Neural cell (in vitro differentiated cells): ENCODE results near the gene SPTBN1. TPM values are rescaled to one million over a fixed set of nuclear protein-coding genes. Genes with fewer than 3 reads are reported as not detected.

Experiments
- H2AFZ ChIP-seq: fragments of 200-600, 300-800 bp; sonication (generic), shearing (Covaris generic); 2 replicates; pipeline ENCODE4 v1.6.0; 2014; ENCODE audit warnings: low read depth, mild to moderate bottlenecking, antibody characterized with exemption, low read length, moderate library complexity
- H3F3A ChIP-seq: fragments of 200-600 bp; shearing (Covaris generic); 2 replicates; pipeline ENCODE4 v1.6.1; 2016; ENCODE audit warnings: mild to moderate bottlenecking, moderate library complexity, mixed read lengths, antibody characterized with exemption, low read length; ENCODE audit not compliant: insufficient read depth, poor library complexity, severe bottlenecking
- H3K27ac ChIP-seq: fragments of 200-600, 300-800 bp; sonication (generic), shearing (Covaris generic); 2 replicates; pipeline ENCODE4 v1.5.1; 2014; ENCODE audit warnings: mild to moderate bottlenecking, low read length, moderate library complexity
- H3K27me3 ChIP-seq: fragments of 300-800, 200-600 bp; sonication (generic), shearing (Covaris generic); 2 replicates; pipeline ENCODE4 v1.6.0; 2014; ENCODE audit warnings: mild to moderate bottlenecking, low read depth, low read length, moderate library complexity; ENCODE audit not compliant: insufficient read depth
- H3K36me3 ChIP-seq: fragments of 300-800, 200-600 bp; sonication (generic), shearing (Covaris generic); 2 replicates; pipeline ENCODE4 v1.5.1; 2014; ENCODE audit warnings: mild to moderate bottlenecking, antibody characterized with exemption, low read length, moderate library complexity; ENCODE audit not compliant: insufficient read depth
- H3K4me2 ChIP-seq: fragments of 300-800, 200-600 bp; sonication (generic), shearing (Covaris generic); 2 replicates; pipeline ENCODE4 v1.6.0; 2014; ENCODE audit warnings: mild to moderate bottlenecking, low read length
- H3K4me3 ChIP-seq: fragments of 300-800, 200-600 bp; sonication (generic), shearing (Covaris generic); 2 replicates; pipeline ENCODE4 v1.5.1; 2014; ENCODE audit warnings: mild to moderate bottlenecking, low read length, moderate library complexity
- H3K79me2 ChIP-seq: fragments of 200-600 bp; shearing (Covaris generic); replicated peaks from 2 replicates; pipeline ENCODE4 v1.6.0; 2014; ENCODE audit warnings: mild to moderate bottlenecking, low read length, moderate library complexity; ENCODE audit not compliant: insufficient read depth
- H3K9ac ChIP-seq: fragments of 300-800, 200-600 bp; sonication (generic), shearing (Covaris generic); 2 replicates; pipeline ENCODE4 v1.6.1; 2016; ENCODE audit warnings: mild to moderate bottlenecking, low read length, mixed read lengths
- H3K9me2 ChIP-seq: fragments of 200-600 bp; shearing (Covaris generic); 2 replicates; pipeline ENCODE4 v1.6.1; 2016; ENCODE audit warnings: mild to moderate bottlenecking, low read length, mixed read lengths; ENCODE audit not compliant: insufficient read depth
- H3K9me3 ChIP-seq: fragments of 200-600, 300-800 bp; sonication (generic), shearing (Covaris generic); 2 replicates; pipeline ENCODE4 v1.6.1; 2016; ENCODE audit warnings: mild to moderate bottlenecking, mixed run types, low read length, moderate library complexity, mixed read lengths
- H4K20me1 ChIP-seq: fragments of 200-600 bp; shearing (Covaris generic); 2 replicates; pipeline ENCODE4 v1.6.1; 2016; ENCODE audit warnings: mild to moderate bottlenecking, mixed run types; ENCODE audit not compliant: insufficient read depth
- EP300 ChIP-seq: fragments of 450-650 bp; conservative IDR thresholded peaks from 2 replicates; pipeline ENCODE4 v1.6.1; 2014; ENCODE audit warnings: antibody characterized with exemption, mild to moderate bottlenecking, moderate library complexity; ENCODE audit not compliant: poor library complexity, severe bottlenecking
- EZH2 ChIP-seq: fragments of 200-600, 300-800 bp; shearing (Covaris generic), sonication (generic); IDR thresholded peaks from 2 replicates; pipeline ENCODE4 v1.6.1; 2014; ENCODE audit warnings: antibody characterized with exemption, low read length, borderline replicate concordance, mild to moderate bottlenecking; ENCODE audit not compliant: insufficient read depth, poor library complexity, severe bottlenecking
- MXI1 ChIP-seq: fragments of 450-650 bp; conservative IDR thresholded peaks from 2 replicates; pipeline ENCODE4 v1.6.1; 2014; ENCODE audit warnings: antibody characterized with exemption, mild to moderate bottlenecking; ENCODE audit not compliant: poor library complexity, severe bottlenecking
- POLR2AphosphoS5 ChIP-seq: IDR thresholded peaks from 2 replicates; pipeline ENCODE4 v1.6.1; 2012
- RAD21 ChIP-seq: fragments of 450-650 bp; conservative IDR thresholded peaks from 2 replicates; pipeline ENCODE4 v1.6.1; 2014; ENCODE audit warnings: antibody characterized with exemption, mild to moderate bottlenecking, moderate library complexity
- SMC3 ChIP-seq: fragments of 450-650 bp; conservative IDR thresholded peaks from 2 replicates; pipeline ENCODE4 v1.6.1; 2014; ENCODE audit warnings: antibody characterized with exemption, mild to moderate bottlenecking, moderate library complexity; ENCODE audit not compliant: poor library complexity
- TAF1 ChIP-seq: IDR thresholded peaks from 2 replicates; pipeline ENCODE4 v1.6.1; 2012; ENCODE audit warnings: low read depth
- polyA plus RNA-seq: library from polyadenylated mRNA; depleted of rRNA; stranded (reverse); fragments of >200 nt; gene quantifications from 2 replicates; pipeline ENCODE4 v1.2.3, GENCODE V29; 2014
- TF ChIP-seq, protein P1 (sequence below): IDR thresholded peaks from 2 replicates; pipeline ENCODE4 v1.6.1; 2012; ENCODE audit warnings: borderline replicate concordance
- TF ChIP-seq, protein P2 (sequence below): fragments of 450-650 bp; IDR thresholded peaks from 2 replicates; pipeline ENCODE4 v1.5.1; 2014; ENCODE audit warnings: antibody characterized with exemption, mild to moderate bottlenecking, moderate library complexity; ENCODE audit not compliant: poor library complexity, severe bottlenecking

SPTBN1 gene
- polyA plus RNA-seq, 1 donor from 2014 or later = 92.1 TPM

DNA sequence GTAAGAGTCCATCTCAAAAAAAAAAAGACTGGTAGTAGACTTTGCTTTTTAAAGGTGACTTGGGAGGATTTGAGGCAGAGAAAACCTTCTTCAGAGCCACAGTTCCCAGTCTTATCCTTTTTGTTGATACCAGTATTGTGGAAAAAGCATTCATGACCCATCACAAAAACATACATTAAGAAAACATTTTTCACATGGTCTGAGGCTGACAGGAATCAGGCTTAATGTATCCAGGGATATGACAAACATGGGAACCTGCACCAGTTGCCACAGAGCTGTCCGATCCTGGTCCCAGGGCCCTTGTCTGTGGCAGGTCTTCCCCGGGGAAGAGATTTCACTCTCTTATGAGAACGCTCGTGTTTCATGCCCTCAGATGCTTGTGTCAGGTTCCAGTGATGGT is 21.8 kb downstream of the SPTBN1 start:
- Histone ChIP-seq H3K27me3 (no peaks in the 10 kb centered on the region), H3K27ac (no peak overlapping the region), H3K36me3 (no peaks in the 10 kb centered on the region), H4K20me1 (no peaks in the 10 kb centered on the region), H3K79me2 (peaks cover 48% of the 10 kb centered on the region), H3K4me2 (no peak overlapping the region), H3K9me3 (no peaks in the 10 kb centered on the region), H3K9me2 (no peaks in the 10 kb centered on the region), H2AFZ (no peak overlapping the region), H3K4me3 (no peak overlapping the region), H3K9ac (no peak overlapping the region), H3F3A (peaks cover 3% of the 10 kb centered on the region)
- TF ChIP-seq RAD21 (no peak), MXI1 (no peak), POLR2AphosphoS5 (no peak), EP300 (no peak), SMC3 (no peak), EZH2 (no peak), TAF1 (no peak)
- TF ChIP-seq, protein P1, sequence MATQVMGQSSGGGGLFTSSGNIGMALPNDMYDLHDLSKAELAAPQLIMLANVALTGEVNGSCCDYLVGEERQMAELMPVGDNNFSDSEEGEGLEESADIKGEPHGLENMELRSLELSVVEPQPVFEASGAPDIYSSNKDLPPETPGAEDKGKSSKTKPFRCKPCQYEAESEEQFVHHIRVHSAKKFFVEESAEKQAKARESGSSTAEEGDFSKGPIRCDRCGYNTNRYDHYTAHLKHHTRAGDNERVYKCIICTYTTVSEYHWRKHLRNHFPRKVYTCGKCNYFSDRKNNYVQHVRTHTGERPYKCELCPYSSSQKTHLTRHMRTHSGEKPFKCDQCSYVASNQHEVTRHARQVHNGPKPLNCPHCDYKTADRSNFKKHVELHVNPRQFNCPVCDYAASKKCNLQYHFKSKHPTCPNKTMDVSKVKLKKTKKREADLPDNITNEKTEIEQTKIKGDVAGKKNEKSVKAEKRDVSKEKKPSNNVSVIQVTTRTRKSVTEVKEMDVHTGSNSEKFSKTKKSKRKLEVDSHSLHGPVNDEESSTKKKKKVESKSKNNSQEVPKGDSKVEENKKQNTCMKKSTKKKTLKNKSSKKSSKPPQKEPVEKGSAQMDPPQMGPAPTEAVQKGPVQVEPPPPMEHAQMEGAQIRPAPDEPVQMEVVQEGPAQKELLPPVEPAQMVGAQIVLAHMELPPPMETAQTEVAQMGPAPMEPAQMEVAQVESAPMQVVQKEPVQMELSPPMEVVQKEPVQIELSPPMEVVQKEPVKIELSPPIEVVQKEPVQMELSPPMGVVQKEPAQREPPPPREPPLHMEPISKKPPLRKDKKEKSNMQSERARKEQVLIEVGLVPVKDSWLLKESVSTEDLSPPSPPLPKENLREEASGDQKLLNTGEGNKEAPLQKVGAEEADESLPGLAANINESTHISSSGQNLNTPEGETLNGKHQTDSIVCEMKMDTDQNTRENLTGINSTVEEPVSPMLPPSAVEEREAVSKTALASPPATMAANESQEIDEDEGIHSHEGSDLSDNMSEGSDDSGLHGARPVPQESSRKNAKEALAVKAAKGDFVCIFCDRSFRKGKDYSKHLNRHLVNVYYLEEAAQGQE = no peak
- TF ChIP-seq, protein P2, sequence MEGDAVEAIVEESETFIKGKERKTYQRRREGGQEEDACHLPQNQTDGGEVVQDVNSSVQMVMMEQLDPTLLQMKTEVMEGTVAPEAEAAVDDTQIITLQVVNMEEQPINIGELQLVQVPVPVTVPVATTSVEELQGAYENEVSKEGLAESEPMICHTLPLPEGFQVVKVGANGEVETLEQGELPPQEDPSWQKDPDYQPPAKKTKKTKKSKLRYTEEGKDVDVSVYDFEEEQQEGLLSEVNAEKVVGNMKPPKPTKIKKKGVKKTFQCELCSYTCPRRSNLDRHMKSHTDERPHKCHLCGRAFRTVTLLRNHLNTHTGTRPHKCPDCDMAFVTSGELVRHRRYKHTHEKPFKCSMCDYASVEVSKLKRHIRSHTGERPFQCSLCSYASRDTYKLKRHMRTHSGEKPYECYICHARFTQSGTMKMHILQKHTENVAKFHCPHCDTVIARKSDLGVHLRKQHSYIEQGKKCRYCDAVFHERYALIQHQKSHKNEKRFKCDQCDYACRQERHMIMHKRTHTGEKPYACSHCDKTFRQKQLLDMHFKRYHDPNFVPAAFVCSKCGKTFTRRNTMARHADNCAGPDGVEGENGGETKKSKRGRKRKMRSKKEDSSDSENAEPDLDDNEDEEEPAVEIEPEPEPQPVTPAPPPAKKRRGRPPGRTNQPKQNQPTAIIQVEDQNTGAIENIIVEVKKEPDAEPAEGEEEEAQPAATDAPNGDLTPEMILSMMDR = no peak

DNA sequence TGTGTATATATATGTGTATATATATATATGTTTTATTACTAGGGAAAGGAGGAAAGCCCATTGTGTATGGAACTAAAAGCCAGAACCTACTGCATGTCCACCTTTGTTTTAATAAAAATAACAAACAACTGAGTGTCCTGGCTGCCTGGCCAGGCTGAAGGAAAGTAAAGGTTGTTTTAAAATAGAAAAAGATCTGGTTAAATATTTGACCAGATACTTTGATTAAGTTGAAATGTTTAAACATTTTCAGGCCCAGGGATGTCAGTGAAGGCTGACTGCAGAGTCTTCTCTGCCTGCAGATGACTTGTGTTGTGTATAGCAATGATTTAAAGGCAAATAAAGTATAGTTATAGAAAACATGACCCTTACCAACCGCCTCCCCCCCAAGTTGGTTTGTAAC is 22.8 kb downstream of the SPTBN1 start:
- no peak for TF ChIP-seq SMC3
- TF ChIP-seq MXI1 = no peak
- no peak for TF ChIP-seq RAD21
- TF ChIP-seq EP300 = no peak
- TF ChIP-seq POLR2AphosphoS5 = no peak
- no peak for TF ChIP-seq TAF1
- TF ChIP-seq, protein P1 = no peak
- TF ChIP-seq, protein P2 = no peak
- no peak for TF ChIP-seq EZH2
- Histone ChIP-seq H2AFZ (no peak overlapping the region), H3K36me3 (no peaks in the 10 kb centered on the region), H3K79me2 (peaks cover 51% of the 10 kb centered on the region), H3K27ac (no peak overlapping the region), H3K4me2 (no peak overlapping the region), H4K20me1 (no peaks in the 10 kb centered on the region), H3K4me3 (no peak overlapping the region), H3K9me3 (no peaks in the 10 kb centered on the region), H3K9ac (no peak overlapping the region), H3K9me2 (no peaks in the 10 kb centered on the region), H3K27me3 (no peaks in the 10 kb centered on the region), H3F3A (peaks cover 3% of the 10 kb centered on the region)
